Measurements from ENCODE around the gene ABCD4. TPM values are rescaled to one million over a fixed set of nuclear protein-coding genes. Genes with fewer than 3 reads are reported as not detected.

The ABCD4 gene
- total RNA-seq, 1 donor from 2014 or later, result 151 TPM

GRCh38 chr14:74242021-74242779 is 60.5 kb downstream of the ABCD4 start:
- Mint-ChIP-seq H3K4me1 (ENCODE audit: unreplicated experiment) (peaks cover 17% of the 10 kb centered on the region), H3K36me3 (ENCODE audit: low read depth, unreplicated experiment) (peaks cover 7% of the 10 kb centered on the region), H3K9me3 (ENCODE audit: unreplicated experiment) (no peaks in the 10 kb centered on the region), H3K27me3 (ENCODE audit: unreplicated experiment) (peaks cover 41% of the 10 kb centered on the region), H3K4me3 (ENCODE audit: unreplicated experiment) (no peak overlapping the region), H3K27ac (ENCODE audit: unreplicated experiment) (peak overlapping the region; percentile 68)
- no peak for DNase-seq (ENCODE audit: low spot score)
- TF ChIP-seq CTCF (IDR thresholded peaks at IDR 0.05; ENCODE audit: unreplicated experiment), result no peak

DNA sequence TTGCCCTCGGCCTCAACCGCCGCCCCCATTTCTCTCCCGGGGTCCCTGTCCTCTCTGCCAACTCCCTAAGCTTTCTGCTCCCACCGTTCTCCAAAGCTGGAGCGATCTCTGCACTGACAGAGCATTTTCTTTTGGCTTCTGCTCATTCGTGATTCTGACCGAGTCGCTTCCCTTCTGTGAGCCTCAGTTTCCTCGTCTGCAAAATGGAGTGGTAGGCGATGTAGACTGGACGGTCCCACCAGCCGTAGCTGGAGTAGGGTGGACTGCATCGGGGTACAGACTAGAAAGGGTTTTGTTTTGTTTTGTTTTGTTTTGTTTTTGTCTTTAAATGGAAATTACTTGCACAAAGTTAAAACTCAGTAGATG is 61.1 kb downstream of the ABCD4 start:
- DNase-seq (ENCODE audit: low spot score), result no peak
- Mint-ChIP-seq H3K27ac (ENCODE audit: unreplicated experiment) (no peak overlapping the region), H3K4me3 (ENCODE audit: unreplicated experiment) (peak overlapping the region; percentile 65)

GRCh38 chr14:74240794-74241651 is 61.7 kb downstream of the ABCD4 start:
- Mint-ChIP-seq H3K27me3 (ENCODE audit: unreplicated experiment) (peaks cover 38% of the 10 kb centered on the region), H3K4me1 (ENCODE audit: unreplicated experiment) (peaks cover 17% of the 10 kb centered on the region), H3K4me3 (ENCODE audit: unreplicated experiment) (peak overlapping the region; percentile 65), H3K9me3 (ENCODE audit: unreplicated experiment) (no peaks in the 10 kb centered on the region), H3K27ac (ENCODE audit: unreplicated experiment) (no peak overlapping the region), H3K36me3 (ENCODE audit: low read depth, unreplicated experiment) (peaks cover 7% of the 10 kb centered on the region)
- peak; percentile 36 for DNase-seq (ENCODE audit: low spot score)
- TF ChIP-seq CTCF (IDR thresholded peaks at IDR 0.05; ENCODE audit: unreplicated experiment), result no peak

More for the DNA sequence above, 61.1 kb downstream of the ABCD4 start:
- H3K9me3 Mint-ChIP-seq (ENCODE audit: unreplicated experiment), result no peaks in the 10 kb centered on the region
- peaks cover 17% of the 10 kb centered on the region for H3K4me1 Mint-ChIP-seq (ENCODE audit: unreplicated experiment)
- H3K36me3 Mint-ChIP-seq (ENCODE audit: low read depth, unreplicated experiment), result peaks cover 7% of the 10 kb centered on the region
- TF ChIP-seq CTCF (IDR thresholded peaks at IDR 0.05; ENCODE audit: unreplicated experiment), result no peak
- peaks cover 41% of the 10 kb centered on the region for H3K27me3 Mint-ChIP-seq (ENCODE audit: unreplicated experiment)

GRCh38 chr14:74239848-74240793 is 62.6 kb downstream of the ABCD4 start:
- Mint-ChIP-seq H3K36me3 (ENCODE audit: low read depth, unreplicated experiment) (peaks cover 7% of the 10 kb centered on the region), H3K27me3 (ENCODE audit: unreplicated experiment) (peaks cover 38% of the 10 kb centered on the region), H3K4me3 (ENCODE audit: unreplicated experiment) (no peak overlapping the region), H3K27ac (ENCODE audit: unreplicated experiment) (no peak overlapping the region), H3K9me3 (ENCODE audit: unreplicated experiment) (no peaks in the 10 kb centered on the region), H3K4me1 (ENCODE audit: unreplicated experiment) (peaks cover 17% of the 10 kb centered on the region)
- no peak for DNase-seq (ENCODE audit: low spot score)
- no peak for TF ChIP-seq CTCF (IDR thresholded peaks at IDR 0.05; ENCODE audit: unreplicated experiment)

All from endothelial cell (in vitro differentiated cells).